Subcutaneous abdominal adipose tissue (tissue), 5 donors: ENCODE measurements around the gene AACS.
"Not testable (repeated sequence)": the region's sequence is repeated elsewhere in the genome, so short reads cannot be mapped to it uniquely, and the experiment has no call there.

ENCODE experiments used
- H3K27ac ChIP-seq: one replicate; pipeline ENCODE4 v1.7.0; 2013; ENCODE audit warnings: low read depth, mild to moderate bottlenecking, inconsistent platforms, low read length, moderate library complexity
- H3K27me3 ChIP-seq, 5 donors: one replicate each; pipeline ENCODE4 v1.7.0; 2013; ENCODE audit warnings: low read length in 5 of 5, inconsistent platforms in 1 of 5; ENCODE audit not compliant: control insufficient read depth in 5 of 5, insufficient read depth in 4 of 5
- H3K36me3 ChIP-seq, 5 donors: one replicate each; pipeline ENCODE4 v1.7.0; 2013; ENCODE audit warnings: low read length in 5 of 5; ENCODE audit not compliant: control insufficient read depth in 5 of 5, insufficient read depth in 5 of 5
- H3K4me1 ChIP-seq, 5 donors: one replicate each; pipeline ENCODE4 v1.7.0; 2013; ENCODE audit warnings: low read length in 5 of 5, mild to moderate bottlenecking in 3 of 5, moderate library complexity in 1 of 5; ENCODE audit not compliant: control insufficient read depth in 5 of 5, insufficient read depth in 5 of 5
- H3K4me3 ChIP-seq, 5 donors: one replicate each; pipeline ENCODE4 v1.7.0; 2013; ENCODE audit warnings: low read length in 5 of 5, low read depth in 1 of 5
- H3K9ac ChIP-seq, 5 donors: one replicate each; pipeline ENCODE4 v1.7.0; 2013; ENCODE audit warnings: low read length in 5 of 5, mild to moderate bottlenecking in 4 of 5, moderate library complexity in 3 of 5
- H3K9me3 ChIP-seq, 5 donors: one replicate each; pipeline ENCODE4 v1.7.0; 2013; ENCODE audit warnings: low read length in 5 of 5; ENCODE audit not compliant: control insufficient read depth in 5 of 5
- donor health status: healthy.
- donor health status: healthy.
- donor health status: healthy.
- donor health status: healthy.
- donor health status: healthy.

Gene AACS

GRCh38 chr12:125053821-125054220 is 11.4 kb upstream of the AACS start:
- H3K4me3 ChIP-seq: peak overlapping the region in 1 of 5 donors; percentile 35
- H3K4me1 ChIP-seq: peaks cover 2 to 25% (median 16%) of the 10 kb centered on the region in 5 donors
- no peaks in the 10 kb centered on the region for H3K27me3 ChIP-seq
- no peak overlapping the region for H3K27ac ChIP-seq
- no peak overlapping the region for H3K9ac ChIP-seq
- H3K9me3 ChIP-seq: no peaks in the 10 kb centered on the region
- H3K36me3 ChIP-seq: no peaks in the 10 kb centered on the region

GRCh38 chr12:125055591-125055990 is 9.6 kb upstream of the AACS start:
- Histone ChIP-seq H3K9me3 (no peaks in the 10 kb centered on the region), H3K4me3 (no peak overlapping the region), H3K27me3 (no peaks in the 10 kb centered on the region), H3K9ac (no peak overlapping the region), H3K36me3 (no peaks in the 10 kb centered on the region), H3K4me1 (peaks cover 2 to 16% (median 10%) of the 10 kb centered on the region in 5 donors), H3K27ac (no peak overlapping the region)

- Histone ChIP-seq H3K9ac (no peak overlapping the region), H3K4me3 (no peak overlapping the region), H3K9me3 (no peaks in the 10 kb centered on the region), H3K36me3 (no peaks in the 10 kb centered on the region), H3K27me3 (no peaks in the 10 kb centered on the region), H3K27ac (no peak overlapping the region), H3K4me1 (peaks cover 2 to 16% (median 7%) of the 10 kb centered on the region in 5 donors)
Observed at GRCh38 chr12:125056306-125056705, 8.9 kb upstream of the AACS start.

- Histone ChIP-seq H3K27me3 (no peaks in the 10 kb centered on the region), H3K9ac (peak overlapping the region in 1 of 5 donors; percentile 71), H3K4me1 (peaks cover 2 to 16% (median 7%) of the 10 kb centered on the region in 5 donors)
Observed at GRCh38 chr12:125057708-125058107, 7.5 kb upstream of the AACS start.

GRCh38 chr12:125061229-125061628 is 4.0 kb upstream of the AACS start:
- Histone ChIP-seq H3K27me3 (no peaks in the 10 kb centered on the region), H3K4me3 (no peak overlapping the region), H3K36me3 (no peaks in the 10 kb centered on the region), H3K27ac (no peak overlapping the region), H3K4me1 (peaks cover 0 to 25% (median 20%) of the 10 kb centered on the region in 5 donors), H3K9ac (no peak overlapping the region), H3K9me3 (no peaks in the 10 kb centered on the region)

More at GRCh38 chr12:125057708-125058107, 7.5 kb upstream of the AACS start:
- Histone ChIP-seq H3K27ac (peak overlapping the region; percentile 61), H3K4me3 (no peak overlapping the region), H3K9me3 (no peaks in the 10 kb centered on the region), H3K36me3 (no peaks in the 10 kb centered on the region)

- H3K9ac ChIP-seq, H3K9me3 ChIP-seq, H3K27me3 ChIP-seq, H3K36me3 ChIP-seq, H3K27ac ChIP-seq, H3K4me3 ChIP-seq: not testable (repeated sequence)
- peaks cover 0 to 34% (median 23%) of the 10 kb centered on the region in 5 donors for H3K4me1 ChIP-seq
Observed at GRCh38 chr12:125063522-125063921, 1.7 kb upstream of the AACS start.

GRCh38 chr12:125064492-125064891 is 743 bp upstream of the AACS start:
- Histone ChIP-seq H3K27ac (no peak overlapping the region), H3K4me1 (peaks cover 2 to 43% (median 26%) of the 10 kb centered on the region in 5 donors), H3K27me3 (no peaks in the 10 kb centered on the region), H3K4me3 (peak overlapping the region; percentile 70 to 85 (median 78)), H3K9me3 (no peaks in the 10 kb centered on the region), H3K9ac (peak overlapping the region in 1 of 5 donors; percentile 64), H3K36me3 (peaks cover 0 to 4% (median 0%) of the 10 kb centered on the region in 5 donors)

GRCh38 chr12:125065919-125066570 is 810 bp downstream of the AACS start:
- no peaks in the 10 kb centered on the region for H3K27me3 ChIP-seq
- peak overlapping the region; percentile 41 for H3K27ac ChIP-seq
- peaks cover 0 to 5% (median 1%) of the 10 kb centered on the region in 5 donors for H3K36me3 ChIP-seq
- H3K9ac ChIP-seq: peak overlapping the region; percentile 38 to 85 (median 83)
- H3K9me3 ChIP-seq: no peaks in the 10 kb centered on the region
- peaks cover 2 to 57% (median 28%) of the 10 kb centered on the region in 5 donors for H3K4me1 ChIP-seq
- peak overlapping the region; percentile 69 to 85 (median 78) for H3K4me3 ChIP-seq

GRCh38 chr12:125068391-125068790 is 3.2 kb downstream of the AACS start:
- no peak overlapping the region for H3K27ac ChIP-seq
- peaks cover 2 to 67% (median 28%) of the 10 kb centered on the region in 5 donors for H3K4me1 ChIP-seq

GRCh38 chr12:125069616-125070015 is 4.4 kb downstream of the AACS start:
- Histone ChIP-seq H3K27ac (no peak overlapping the region), H3K36me3 (peaks cover 0 to 9% (median 3%) of the 10 kb centered on the region in 5 donors), H3K4me3 (no peak overlapping the region), H3K9me3 (no peaks in the 10 kb centered on the region), H3K4me1 (peaks cover 2 to 65% (median 25%) of the 10 kb centered on the region in 5 donors), H3K9ac (no peak overlapping the region), H3K27me3 (no peaks in the 10 kb centered on the region)

More at GRCh38 chr12:125068391-125068790, 3.2 kb downstream of the AACS start:
- H3K9me3 ChIP-seq: no peaks in the 10 kb centered on the region
- peaks cover 0 to 9% (median 3%) of the 10 kb centered on the region in 5 donors for H3K36me3 ChIP-seq
- no peak overlapping the region for H3K4me3 ChIP-seq
- H3K9ac ChIP-seq: no peak overlapping the region
- no peaks in the 10 kb centered on the region for H3K27me3 ChIP-seq
